Right renal cortex interstitium (tissue), 3 donors: Measurements from ENCODE around the gene BPHL. TPM values are rescaled to one million over a fixed set of nuclear protein-coding genes. Genes with fewer than 3 reads are reported as not detected.
"Not testable (repeated sequence)": the region's sequence is repeated elsewhere in the genome, so short reads cannot be mapped to it uniquely, and the experiment has no call there.

Experiments
- DNase-seq, 3 donors: peaks; one replicate each; pipeline ENCODE4 v3.0.0-alpha.2; 2013; ENCODE audit warnings: low read depth in 3 of 3, low spot score in 2 of 3
- polyA plus RNA-seq, 3 donors: library from polyadenylated mRNA; unstranded; fragments of 120-200 nt; gene quantifications; one replicate each; pipeline ENCODE4 v1.2.1, GENCODE V29; 2013; ENCODE audit not compliant: insufficient read length in 3 of 3

The BPHL gene
- polyA plus RNA-seq, 3 donors, result 58.2 to 80.7 (median 68.8) TPM

GRCh38 chr6:3151691-3152090 lies 33.2 kb downstream of the BPHL start:
- DNase-seq, result no peak

GRCh38 chr6:3152689-3153088 lies 34.2 kb downstream of the BPHL start:
- DNase-seq, result no peak

GRCh38 chr6:3155416-3155815 lies 36.9 kb downstream of the BPHL start:
- not testable (repeated sequence) for DNase-seq

GRCh38 chr6:3156184-3157130 lies 37.9 kb downstream of the BPHL start:
- not testable (repeated sequence) for DNase-seq

GRCh38 chr6:3157131-3157933 lies 38.8 kb downstream of the BPHL start, which contains the start of gene TUBB2A:
TUBB2A (minus strand) TSS chr6:3157544; CDS start chr6:3157463, 81 bp downstream.
- DNase-seq, result peak in 1 of 3 donors; percentile 49

- DNase-seq, result no peak
Measured at GRCh38 chr6:3159805-3160781, 41.6 kb downstream of the BPHL start.

- no peak for DNase-seq
Measured at GRCh38 chr6:3162067-3162497, 43.6 kb downstream of the BPHL start.

GRCh38 chr6:3162565-3163247 lies 44.2 kb downstream of the BPHL start:
- peak in 1 of 3 donors; percentile 66 for DNase-seq

GRCh38 chr6:3163248-3163594 lies 44.7 kb downstream of the BPHL start:
- no peak for DNase-seq

GRCh38 chr6:3164388-3164787 lies 45.9 kb downstream of the BPHL start:
- no peak for DNase-seq

GRCh38 chr6:3165631-3166534 lies 47.4 kb downstream of the BPHL start:
- DNase-seq, result no peak

GRCh38 chr6:3166535-3167225 lies 48.2 kb downstream of the BPHL start:
- DNase-seq, result not testable (repeated sequence)

GRCh38 chr6:3168046-3168445 lies 49.5 kb downstream of the BPHL start:
- not testable (repeated sequence) for DNase-seq

GRCh38 chr6:3170676-3171075 lies 52.2 kb downstream of the BPHL start:
- DNase-seq, result not testable (repeated sequence)

GRCh38 chr6:3171313-3172175 lies 53.0 kb downstream of the BPHL start:
- not testable (repeated sequence) for DNase-seq

GRCh38 chr6:3172789-3173188 lies 54.3 kb downstream of the BPHL start:
- DNase-seq, result not testable (repeated sequence)

GRCh38 chr6:3173636-3174089 lies 55.2 kb downstream of the BPHL start:
- DNase-seq, result not testable (repeated sequence)
